Gastrocnemius medialis (tissue), 4 donors: ENCODE data around the gene IL5.
"Not testable (repeated sequence)": the region's sequence is repeated elsewhere in the genome, so short reads cannot be mapped to it uniquely, and the experiment has no call there.

ENCODE experiments used
- POLR2A ChIP-seq, 2 donors: fragments of 450-650 bp; IDR thresholded peaks; one replicate each; pipeline ENCODE4 v1.6.1; 2017; ENCODE audit warnings: antibody characterized with exemption in 2 of 2, mild to moderate bottlenecking in 2 of 2, moderate library complexity in 2 of 2
- TF ChIP-seq, protein P1 (sequence below), 5 experiments: fragments of 450-650 bp in 3 of 5; fragments of 200-600 bp in 2 of 5; sonication (generic) in 2 of 5; IDR thresholded peaks in 4 of 5; conservative IDR thresholded peaks in 1 of 5; 1 replicate in 4 of 5; 2 replicates in 1 of 5; pipeline ENCODE4 v1.5.1; 2016 to 2019; ENCODE audit warnings: antibody characterized with exemption in 5 of 5, mild to moderate bottlenecking in 3 of 5, moderate library complexity in 3 of 5

DNA sequence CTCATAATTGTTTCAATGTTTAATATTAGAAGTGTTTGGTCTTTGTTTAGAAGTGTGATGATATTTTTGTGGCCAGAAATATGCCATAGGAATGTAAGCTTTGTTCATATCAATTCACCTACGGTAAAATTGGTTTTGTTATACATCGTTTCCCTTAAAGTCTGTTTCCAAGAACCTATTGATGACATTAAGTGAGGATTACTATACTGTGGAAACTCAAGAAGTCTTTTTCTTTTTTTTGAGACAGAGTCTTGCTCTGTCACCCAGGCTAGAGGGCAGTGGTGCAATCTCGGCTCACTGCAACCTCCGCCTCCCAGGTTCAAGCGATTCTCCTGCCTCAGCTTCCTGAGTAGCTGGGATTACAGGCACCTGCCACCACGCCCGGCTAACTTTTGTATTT lies 5.5 kb upstream of the IL5 start:
- TF ChIP-seq, protein P1, sequence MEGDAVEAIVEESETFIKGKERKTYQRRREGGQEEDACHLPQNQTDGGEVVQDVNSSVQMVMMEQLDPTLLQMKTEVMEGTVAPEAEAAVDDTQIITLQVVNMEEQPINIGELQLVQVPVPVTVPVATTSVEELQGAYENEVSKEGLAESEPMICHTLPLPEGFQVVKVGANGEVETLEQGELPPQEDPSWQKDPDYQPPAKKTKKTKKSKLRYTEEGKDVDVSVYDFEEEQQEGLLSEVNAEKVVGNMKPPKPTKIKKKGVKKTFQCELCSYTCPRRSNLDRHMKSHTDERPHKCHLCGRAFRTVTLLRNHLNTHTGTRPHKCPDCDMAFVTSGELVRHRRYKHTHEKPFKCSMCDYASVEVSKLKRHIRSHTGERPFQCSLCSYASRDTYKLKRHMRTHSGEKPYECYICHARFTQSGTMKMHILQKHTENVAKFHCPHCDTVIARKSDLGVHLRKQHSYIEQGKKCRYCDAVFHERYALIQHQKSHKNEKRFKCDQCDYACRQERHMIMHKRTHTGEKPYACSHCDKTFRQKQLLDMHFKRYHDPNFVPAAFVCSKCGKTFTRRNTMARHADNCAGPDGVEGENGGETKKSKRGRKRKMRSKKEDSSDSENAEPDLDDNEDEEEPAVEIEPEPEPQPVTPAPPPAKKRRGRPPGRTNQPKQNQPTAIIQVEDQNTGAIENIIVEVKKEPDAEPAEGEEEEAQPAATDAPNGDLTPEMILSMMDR (IDR thresholded peaks at IDR 0.05 in 4 of 5, conservative IDR thresholded peaks at IDR 0.05 in 1 of 5): not testable (repeated sequence)
- not testable (repeated sequence) for TF ChIP-seq POLR2A (IDR thresholded peaks at IDR 0.05)
